Heart right ventricle (tissue), 16 donors: ENCODE results near the gene USH2A. TPM values are rescaled to one million over a fixed set of nuclear protein-coding genes. Genes with fewer than 3 reads are reported as not detected.
A peak's percentile ranks its signal among the peaks of the same experiment; 100 is the strongest.

Experiments
- ATAC-seq, 8 donors: fragments of 200-7000 bp; cut with Tn5 transposase; one replicate each; pipeline ENCODE4 v1.9.1; 2020; ENCODE audit warnings: mild to moderate bottlenecking in 8 of 8, moderate library complexity in 8 of 8, moderate number of reproducible peaks in 1 of 8
- DNase-seq, 2 donors: peaks; one replicate each; pipeline ENCODE4 v3.0.0-alpha.2; 2020
- H3K27ac ChIP-seq, 10 donors: fragments of 200-600 bp; sonication (generic) in 2 of 10; one replicate each; pipeline versions ENCODE4 v1.5.0 to v1.8.0; 2020 to 2022; ENCODE audit warnings: mild to moderate bottlenecking in 3 of 10
- H3K27me3 ChIP-seq, 7 donors: fragments of 200-600 bp; one replicate each; pipeline ENCODE4 v1.8.0; 2021 to 2022; ENCODE audit warnings: mild to moderate bottlenecking in 2 of 7
- H3K36me3 ChIP-seq, 9 donors: fragments of 200-600 bp; sonication (generic) in 1 of 9; one replicate each; pipeline versions ENCODE4 v1.5.0 to v1.8.0; 2020 to 2022; ENCODE audit warnings: mild to moderate bottlenecking in 2 of 9
- H3K4me1 ChIP-seq, 9 donors: fragments of 200-600 bp; sonication (generic) in 1 of 9; one replicate each; pipeline versions ENCODE4 v1.5.0 to v1.8.0; 2020 to 2022; ENCODE audit warnings: mild to moderate bottlenecking in 4 of 9
- H3K4me3 ChIP-seq, 10 donors: fragments of 200-600 bp; sonication (generic) in 2 of 10; one replicate each; pipeline versions ENCODE4 v1.5.0 to v1.8.0; 2020 to 2022; ENCODE audit warnings: mild to moderate bottlenecking in 7 of 10, moderate library complexity in 2 of 10
- H3K9me3 ChIP-seq, 11 donors: fragments of 200-600 bp in 10 of 11; sonication (generic) in 2 of 11; one replicate each; pipeline versions ENCODE4 v1.5.0 to v1.8.0; 2013 to 2022; ENCODE audit warnings: mild to moderate bottlenecking in 2 of 11, control low read depth in 1 of 11, moderate library complexity in 1 of 11
- WGBS, 2 donors: extraction: QIAGEN DNeasy Blood & Tissue Kit; methylation state at CpG; one replicate each; pipeline ENCODE4 v1.1.7; 2013; ENCODE audit warnings: inconsistent platforms in 1 of 2; 5-methylcytosine and 5-hydroxymethylcytosine counted together
- intact Hi-C, 10 donors: fragments of 100-400 bp; cut with DNase I; formaldehyde crosslinking; loops; one replicate each; pipeline versions ENCODE4 v1.11.1 to v1.14.2; 2022
- polyA plus RNA-seq, 2 donors: library from polyadenylated mRNA; stranded (reverse); fragments of 200-250 nt; gene quantifications; one replicate each; pipeline ENCODE4 v1.2.3, GENCODE V29; 2013
- total RNA-seq, 10 donors: library from RNA; stranded (reverse); fragmentation: NEBNext Ultra II Directional in 3 of 10; extraction: Animal tissue kit (Norgen Biotek cat#: 25700) in 3 of 10; gene quantifications; one replicate each; pipeline versions ENCODE4 v1.2.1 to v1.2.4, GENCODE V29; 2021 to 2023
- TF ChIP-seq, protein P1 (sequence below), 9 donors: fragments of 200-600 bp; sonication (generic) in 2 of 9; IDR thresholded peaks; one replicate each; pipeline versions ENCODE4 v1.5.0 to v1.8.0; 2021 to 2022; ENCODE audit warnings: antibody characterized with exemption in 9 of 9, mild to moderate bottlenecking in 5 of 9, moderate library complexity in 1 of 9
- donor health status: Arrhythmogenic right ventricular cardiomyopathy.
- donor health status: ischemic (EF 13 %, LVEDD 7.1; RV severe dilation, severe dysfunction).
- donor health status: healthy with polysubstance abuse.
- donor health status: DM: no; HTN: yes; CAD: no.
- donor health status: DM: no; HTN: no; CAD: no.
- donor health status: ischemic (EF 25% LVEDD 6.9; RV normal size, moderate dysfunction).
- donor health status: ischemic (EF 25% LVEDD 5.7; RV mildly dilated, moderate dysfunction).
- donor health status: healthy.
- donor health status: DM: yes; HTN: yes; CAD: no.
- donor health status: Ischemic cardiomyopathy.
- donor health status: ischemic (EF 35%, LVEDD 5.7; RV mildly dilated, moderate dysfunction).
- donor health status: nonischemic (EF 11% LVEDD 7.7; RV severe dilation, severe dysfunction).
- donor health status: DM: yes; HTN: yes; CAD: no.
- donor health status: PGD.
- donor health status: ischemic (EF 29% LVEDD 5.4; RV normal size, mild dysfunction).
- donor health status: nonischemic (EF 23%, LVEDD 6.1; RV moderate dilation, normal function).

USH2A gene
- total and polyA plus RNA-seq, 12 donors = 0.01 to 4.9 (median 3.6) TPM

DNA sequence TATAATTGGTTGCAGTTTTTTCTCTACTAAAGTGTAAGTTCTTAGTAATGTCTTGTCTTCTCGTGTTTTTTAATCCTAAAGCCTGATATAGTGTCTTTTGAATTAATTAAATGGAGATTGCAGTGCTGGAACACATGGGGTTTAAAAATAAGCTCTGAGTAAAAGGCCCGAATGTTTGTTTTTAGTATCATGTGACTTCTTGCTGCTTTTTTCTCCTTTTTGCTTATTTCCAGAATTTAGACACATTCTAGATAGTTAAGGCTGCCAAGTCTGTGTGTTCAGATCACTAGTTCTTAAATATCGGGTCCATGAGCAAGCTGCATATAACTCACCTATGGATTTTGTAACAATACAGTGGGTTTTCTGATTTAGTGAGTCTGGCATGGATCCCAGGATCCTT is 828.6 kb downstream of the USH2A start:
- Histone ChIP-seq H3K27ac (no peak overlapping the region), H3K9me3 (peaks cover 0 to 8% (median 0%) of the 10 kb centered on the region in 11 donors), H3K4me3 (no peak overlapping the region), H3K27me3 (no peaks in the 10 kb centered on the region), H3K36me3 (peaks cover 0 to 72% (median 8%) of the 10 kb centered on the region in 9 donors), H3K4me1 (peaks cover 0 to 23% (median 13%) of the 10 kb centered on the region in 9 donors)
- WGBS, 2 donors = 66 to 75% methylated on average over 3 of the region's 3 CpGs
- DNase-seq = no peak
- no peak for ATAC-seq
- TF ChIP-seq, protein P1, sequence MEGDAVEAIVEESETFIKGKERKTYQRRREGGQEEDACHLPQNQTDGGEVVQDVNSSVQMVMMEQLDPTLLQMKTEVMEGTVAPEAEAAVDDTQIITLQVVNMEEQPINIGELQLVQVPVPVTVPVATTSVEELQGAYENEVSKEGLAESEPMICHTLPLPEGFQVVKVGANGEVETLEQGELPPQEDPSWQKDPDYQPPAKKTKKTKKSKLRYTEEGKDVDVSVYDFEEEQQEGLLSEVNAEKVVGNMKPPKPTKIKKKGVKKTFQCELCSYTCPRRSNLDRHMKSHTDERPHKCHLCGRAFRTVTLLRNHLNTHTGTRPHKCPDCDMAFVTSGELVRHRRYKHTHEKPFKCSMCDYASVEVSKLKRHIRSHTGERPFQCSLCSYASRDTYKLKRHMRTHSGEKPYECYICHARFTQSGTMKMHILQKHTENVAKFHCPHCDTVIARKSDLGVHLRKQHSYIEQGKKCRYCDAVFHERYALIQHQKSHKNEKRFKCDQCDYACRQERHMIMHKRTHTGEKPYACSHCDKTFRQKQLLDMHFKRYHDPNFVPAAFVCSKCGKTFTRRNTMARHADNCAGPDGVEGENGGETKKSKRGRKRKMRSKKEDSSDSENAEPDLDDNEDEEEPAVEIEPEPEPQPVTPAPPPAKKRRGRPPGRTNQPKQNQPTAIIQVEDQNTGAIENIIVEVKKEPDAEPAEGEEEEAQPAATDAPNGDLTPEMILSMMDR (IDR thresholded peaks at IDR 0.05) = no peak
- intact Hi-C loops = no loop called here

- Histone ChIP-seq H3K9me3 (peaks cover 0 to 10% (median 0%) of the 10 kb centered on the region in 11 donors), H3K4me1 (peaks cover 0 to 18% (median 11%) of the 10 kb centered on the region in 9 donors), H3K27ac (no peak overlapping the region), H3K27me3 (no peaks in the 10 kb centered on the region), H3K4me3 (no peak overlapping the region), H3K36me3 (peaks cover 0 to 74% (median 20%) of the 10 kb centered on the region in 9 donors)
- WGBS, 2 donors = 96 to 99% methylated on average over 4 of the region's 4 CpGs
- DNase-seq (no peak), ATAC-seq (no peak)
- TF ChIP-seq, protein P1 (IDR thresholded peaks at IDR 0.05) = no peak
- intact Hi-C loops = no loop called here
Measured at GRCh38 chr1:215590779-215591491, 832.3 kb downstream of the USH2A start.

GRCh38 chr1:215589650-215590435 is 833.4 kb downstream of the USH2A start:
- 78 to 80% methylated on average over 4 of the region's 4 CpGs for WGBS, 2 donors
- Histone ChIP-seq H3K4me1 (peaks cover 0 to 13% (median 6%) of the 10 kb centered on the region in 9 donors), H3K9me3 (peaks cover 0 to 10% (median 0%) of the 10 kb centered on the region in 11 donors)

GRCh38 chr1:215584389-215584788 is 838.9 kb downstream of the USH2A start:
- Histone ChIP-seq H3K4me3 (no peak overlapping the region), H3K9me3 (peaks cover 0 to 8% (median 0%) of the 10 kb centered on the region in 11 donors), H3K4me1 (peaks cover 0 to 8% (median 3%) of the 10 kb centered on the region in 9 donors), H3K27ac (peak overlapping the region in 2 of 10 donors; percentile 14 to 71), H3K27me3 (no peaks in the 10 kb centered on the region), H3K36me3 (peaks cover 0 to 90% (median 26%) of the 10 kb centered on the region in 9 donors)
- DNase-seq (no peak), ATAC-seq (no peak)
- TF ChIP-seq, protein P1 (IDR thresholded peaks at IDR 0.05) = no peak
- intact Hi-C loops = no loop called here
- 87 to 94% methylated on average over 1 of the region's 1 CpG for WGBS, 2 donors

More at GRCh38 chr1:215589650-215590435, 833.4 kb downstream of the USH2A start:
- Histone ChIP-seq H3K27ac (no peak overlapping the region), H3K4me3 (no peak overlapping the region), H3K36me3 (peaks cover 0 to 77% (median 20%) of the 10 kb centered on the region in 9 donors), H3K27me3 (no peaks in the 10 kb centered on the region)
- DNase-seq = no peak
- ATAC-seq = no peak
- intact Hi-C loops = no loop called here
- TF ChIP-seq, protein P1 (IDR thresholded peaks at IDR 0.05) = no peak
